Liver (tissue), 9 donors: ENCODE results near the gene DPH3. TPM values are rescaled to one million over a fixed set of nuclear protein-coding genes. Genes with fewer than 3 reads are reported as not detected.

Experiments
- DNase-seq: peaks from one replicate; pipeline ENCODE4 v3.0.0-alpha.2; 2017; ENCODE audit warnings: low spot score
- H3K27ac ChIP-seq, 2 donors: one replicate each; pipeline ENCODE4 v1.7.0; 2013; ENCODE audit warnings: inconsistent platforms in 2 of 2, low read length in 2 of 2, control low read depth in 1 of 2, low read depth in 1 of 2, mild to moderate bottlenecking in 1 of 2
- H3K27me3 ChIP-seq, 4 donors: one replicate each; pipeline versions ENCODE4 v1.6.1 to v1.7.0; 2013; ENCODE audit warnings: low read length in 3 of 4, inconsistent platforms in 1 of 4, mild to moderate bottlenecking in 1 of 4, moderate library complexity in 1 of 4; ENCODE audit not compliant: control insufficient read depth in 4 of 4, insufficient read depth in 4 of 4
- H3K36me3 ChIP-seq, 4 donors: one replicate each; pipeline versions ENCODE4 v1.6.1 to v1.7.0; 2013; ENCODE audit warnings: low read length in 3 of 4, mild to moderate bottlenecking in 3 of 4, low read depth in 1 of 4, moderate library complexity in 1 of 4; ENCODE audit not compliant: control insufficient read depth in 4 of 4, insufficient read depth in 3 of 4
- H3K4me1 ChIP-seq, 4 donors: one replicate each; pipeline versions ENCODE4 v1.6.1 to v1.7.0; 2013; ENCODE audit warnings: low read length in 3 of 4, mild to moderate bottlenecking in 3 of 4, moderate library complexity in 1 of 4; ENCODE audit not compliant: control insufficient read depth in 4 of 4, insufficient read depth in 4 of 4
- H3K4me3 ChIP-seq, 3 donors: one replicate each; pipeline versions ENCODE4 v1.6.1 to v1.7.0; 2013; ENCODE audit warnings: low read length in 3 of 3, control low read depth in 1 of 3, low read depth in 1 of 3, mild to moderate bottlenecking in 1 of 3
- H3K9ac ChIP-seq, 2 donors: one replicate each; pipeline ENCODE4 v1.7.0; 2013; ENCODE audit warnings: low read length in 2 of 2, mild to moderate bottlenecking in 2 of 2, moderate library complexity in 2 of 2, control low read depth in 1 of 2, low read depth in 1 of 2
- H3K9me3 ChIP-seq, 4 donors: one replicate each; pipeline versions ENCODE4 v1.6.1 to v1.7.0; 2013; ENCODE audit warnings: low read length in 3 of 4; ENCODE audit not compliant: control insufficient read depth in 4 of 4
- ATF3 ChIP-seq: IDR thresholded peaks from 2 replicates; pipeline ENCODE4 v1.6.1; 2016; ENCODE audit warnings: antibody characterized with exemption
- CTCF ChIP-seq: fragments of 150-350 bp; IDR thresholded peaks from 2 replicates; pipeline ENCODE4 v1.5.1; 2017; ENCODE audit warnings: improper control_type of control experiment, low read depth, low read length; ENCODE audit not compliant: missing input control
- EGR1 ChIP-seq, 2 donors: IDR thresholded peaks; 2 replicates each; pipeline ENCODE4 v1.6.1; 2016 to 2018; ENCODE audit warnings: antibody characterized with exemption in 2 of 2, low read depth in 2 of 2
- FOXA1 ChIP-seq: IDR thresholded peaks from 2 replicates; pipeline ENCODE4 v1.6.1; 2016; ENCODE audit warnings: antibody characterized with exemption
- FOXA2 ChIP-seq: IDR thresholded peaks from 2 replicates; pipeline ENCODE4 v1.6.1; 2016; ENCODE audit warnings: antibody characterized with exemption
- GABPA ChIP-seq, 2 donors: IDR thresholded peaks in 1 of 2; conservative IDR thresholded peaks in 1 of 2; 2 replicates each; pipeline ENCODE4 v1.6.1; 2016; ENCODE audit warnings: antibody characterized with exemption in 2 of 2, mild to moderate bottlenecking in 1 of 2, moderate library complexity in 1 of 2
- HNF4A ChIP-seq, 2 donors: conservative IDR thresholded peaks; 2 replicates each; pipeline ENCODE4 v1.6.1; 2016; ENCODE audit warnings: antibody characterized with exemption in 2 of 2, mild to moderate bottlenecking in 2 of 2
- HNF4G ChIP-seq: IDR thresholded peaks from 2 replicates; pipeline ENCODE4 v1.6.1; 2016; ENCODE audit warnings: antibody characterized with exemption
- JUND ChIP-seq, 2 donors: IDR thresholded peaks; 2 replicates each; pipeline ENCODE4 v1.6.1; 2016; ENCODE audit warnings: antibody characterized with exemption in 2 of 2
- MAX ChIP-seq: IDR thresholded peaks from 2 replicates; pipeline ENCODE4 v1.6.1; 2016; ENCODE audit warnings: antibody characterized with exemption
- NR2F2 ChIP-seq: IDR thresholded peaks from 2 replicates; pipeline ENCODE4 v1.6.1; 2016; ENCODE audit warnings: antibody characterized with exemption
- RAD21 ChIP-seq, 2 donors: IDR thresholded peaks; 2 replicates each; pipeline ENCODE4 v1.6.1; 2016; ENCODE audit warnings: antibody characterized with exemption in 2 of 2, mild to moderate bottlenecking in 2 of 2
- REST ChIP-seq: IDR thresholded peaks from 2 replicates; pipeline ENCODE4 v1.6.1; 2016; ENCODE audit warnings: antibody characterized with exemption, mild to moderate bottlenecking
- RXRA ChIP-seq, 2 donors: IDR thresholded peaks; 2 replicates each; pipeline ENCODE4 v1.6.1; 2017 to 2018; ENCODE audit warnings: antibody characterized with exemption in 2 of 2, mild to moderate bottlenecking in 1 of 2
- SP1 ChIP-seq: IDR thresholded peaks from 2 replicates; pipeline ENCODE4 v1.6.1; 2018; ENCODE audit warnings: antibody characterized with exemption, mild to moderate bottlenecking
- TAF1 ChIP-seq: conservative IDR thresholded peaks from 2 replicates; pipeline ENCODE4 v1.6.1; 2016; ENCODE audit warnings: antibody characterized with exemption, mild to moderate bottlenecking
- YY1 ChIP-seq: IDR thresholded peaks from 2 replicates; pipeline ENCODE4 v1.6.1; 2016; ENCODE audit warnings: antibody characterized with exemption, mild to moderate bottlenecking
- ZBTB33 ChIP-seq: IDR thresholded peaks from 2 replicates; pipeline ENCODE4 v1.6.1; 2016; ENCODE audit warnings: antibody characterized with exemption
- WGBS: extraction: QIAGEN DNeasy Blood & Tissue Kit; methylation state at CpG from one replicate; pipeline ENCODE4 v1.1.7; 2013; 5-methylcytosine and 5-hydroxymethylcytosine counted together
- polyA plus RNA-seq, 2 donors: library from polyadenylated mRNA; stranded (reverse) in 1 of 2; unstranded in 1 of 2; fragments of 200-250 nt in 1 of 2; fragments of >200 nt in 1 of 2; fragmentation: Nextera tagmentation in 1 of 2; extraction: Ambion mirVana in 1 of 2; gene quantifications; one replicate each; pipeline versions ENCODE4 v1.2.1 to v1.2.3, GENCODE V29; 2013 to 2015
- total RNA-seq, 2 donors: library from RNA; depleted of rRNA; stranded (reverse); fragments of >200 nt; gene quantifications; one replicate each; pipeline ENCODE4 v1.2.3, GENCODE V29; 2014
- donor health status: healthy.
- donor health status: healthy.
- donor health status: healthy.
- donor health status: healthy.
- donor health status: healthy.

Gene DPH3
- total and polyA plus RNA-seq, 4 donors: 7.8 to 19.1 (median 11.6) TPM

GRCh38 chr3:16253601-16254000 lies 11.1 kb downstream of the DPH3 start:
- WGBS: 74% methylated on average over 7 of the region's 7 CpGs
- no peak for DNase-seq
- H3K27ac ChIP-seq: no peak overlapping the region

More at GRCh38 chr3:16253601-16254000, 11.1 kb downstream of the DPH3 start:
- Histone ChIP-seq H3K4me3 (no peak overlapping the region), H3K27me3 (no peaks in the 10 kb centered on the region), H3K36me3 (no peaks in the 10 kb centered on the region), H3K4me1 (peaks cover 0 to 21% (median 17%) of the 10 kb centered on the region in 4 donors), H3K9me3 (no peaks in the 10 kb centered on the region), H3K9ac (no peak overlapping the region)
- TF ChIP-seq NR2F2: no peak
- TF ChIP-seq RAD21 (IDR thresholded peaks at IDR 0.05): peak in 1 of 2 donors; percentile 22
- TF ChIP-seq CTCF: no peak
- TF ChIP-seq HNF4G: peak; percentile 4
- peak in 1 of 2 donors; percentile 16 for TF ChIP-seq GABPA (IDR thresholded peaks at IDR 0.05 in 1 of 2, conservative IDR thresholded peaks at IDR 0.05 in 1 of 2)
- TF ChIP-seq EGR1 (IDR thresholded peaks at IDR 0.05; ENCODE audit: low read depth in 2 of 2): no peak
- no peak for TF ChIP-seq FOXA1
- peak in 1 of 2 donors; percentile 14 for TF ChIP-seq JUND (IDR thresholded peaks at IDR 0.05)
- peak; percentile 26 for TF ChIP-seq MAX
- TF ChIP-seq YY1: peak; percentile 61
- peak; percentile 38 for TF ChIP-seq ATF3
- TF ChIP-seq ZBTB33: no peak
- no peak for TF ChIP-seq TAF1
- TF ChIP-seq FOXA2: no peak
- peak; percentile 40 to 51 for TF ChIP-seq RXRA (IDR thresholded peaks at IDR 0.05)
- peak; percentile 52 to 60 for TF ChIP-seq HNF4A (conservative IDR thresholded peaks at IDR 0.05)
- TF ChIP-seq REST: no peak
- peak; percentile 66 for TF ChIP-seq SP1
